Kidney epithelial cell (primary cell): Measurements from ENCODE around the gene AGXT2. TPM values are rescaled to one million over a fixed set of nuclear protein-coding genes. Genes with fewer than 3 reads are reported as not detected.

Experiments
- DNase-seq: peaks from one replicate; pipeline ENCODE4 v3.0.0-alpha.2; 2010; ENCODE audit warnings: low read depth
- H3K27me3 ChIP-seq: 2 replicates; pipeline ENCODE4 v1.6.0; 2011; ENCODE audit warnings: low read length; ENCODE audit not compliant: control insufficient read depth, insufficient read depth
- H3K36me3 ChIP-seq: 2 replicates; pipeline ENCODE4 v1.5.1; 2011; ENCODE audit warnings: low read length; ENCODE audit not compliant: control insufficient read depth, insufficient read depth
- H3K4me3 ChIP-seq: 2 replicates; pipeline ENCODE4 v1.5.1; 2011; ENCODE audit warnings: low read depth, mild to moderate bottlenecking, control low read depth, low read length
- CTCF ChIP-seq: IDR thresholded peaks from 2 replicates; pipeline ENCODE4 v1.5.1; 2011; ENCODE audit warnings: mild to moderate bottlenecking, moderate library complexity, low read length, control low read depth, inconsistent platforms; ENCODE audit not compliant: insufficient read depth, poor library complexity, severe bottlenecking
- total RNA-seq: library from RNA; depleted of rRNA; stranded (reverse); fragments of >200 nt; gene quantifications from 2 replicates; pipeline ENCODE4 v1.2.3, GENCODE V29; 2015

The AGXT2 gene
- total RNA-seq, 1 donor from 2014 or later: not detected

DNA sequence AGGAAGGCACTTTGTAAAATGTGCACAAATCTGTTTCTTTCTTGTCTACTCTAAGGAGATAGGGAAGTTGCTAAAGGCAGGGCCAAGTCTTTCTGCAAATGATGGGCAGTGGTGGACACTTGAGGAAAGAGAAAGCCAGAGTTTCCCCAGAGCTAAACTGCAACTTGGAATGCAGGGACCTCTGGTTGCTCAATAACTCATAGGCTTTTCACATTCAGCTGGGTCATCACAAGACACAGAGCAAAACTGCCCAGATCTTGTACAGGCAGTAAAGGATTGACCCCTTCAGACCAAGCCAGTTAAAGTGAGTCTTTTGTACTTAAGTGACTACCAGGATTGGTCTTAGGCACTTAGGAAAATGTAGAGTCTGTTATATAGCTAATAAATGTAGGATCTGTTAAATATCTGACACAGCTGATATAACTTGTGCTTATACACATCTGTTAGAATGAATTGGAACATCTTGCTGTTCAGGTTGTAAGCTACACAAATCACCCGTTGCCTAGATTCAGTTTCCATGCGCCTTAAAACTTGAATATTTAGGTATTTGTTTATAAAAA lies 13.5 kb upstream of the AGXT2 start:
- Histone ChIP-seq H3K27me3 (no peaks in the 10 kb centered on the region), H3K4me3 (no peak overlapping the region), H3K36me3 (no peaks in the 10 kb centered on the region)
- TF ChIP-seq CTCF: no peak
- no peak for DNase-seq

DNA sequence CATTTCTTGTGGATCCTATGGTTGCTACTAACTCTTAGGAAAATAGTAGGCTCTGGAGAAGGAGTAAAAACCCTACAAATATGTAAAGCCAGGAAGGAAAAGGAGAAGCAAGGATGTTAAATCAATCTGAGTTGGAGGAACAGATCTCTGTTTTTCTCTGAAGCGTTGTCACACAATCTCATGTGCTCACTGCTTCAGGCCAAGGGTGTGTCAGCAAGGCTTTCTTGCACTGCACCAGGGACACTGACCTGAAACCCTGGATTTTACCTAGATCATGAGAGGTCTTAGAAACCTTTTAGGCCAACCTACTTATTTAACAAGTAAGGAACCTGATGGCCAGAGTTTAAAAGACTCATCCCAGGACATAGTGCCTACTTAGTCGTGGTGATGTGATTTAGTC lies 12.5 kb upstream of the AGXT2 start:
- DNase-seq: no peak
- TF ChIP-seq CTCF: no peak
- H3K27me3 ChIP-seq: no peaks in the 10 kb centered on the region
- H3K4me3 ChIP-seq: no peak overlapping the region
- H3K36me3 ChIP-seq: no peaks in the 10 kb centered on the region

- no peaks in the 10 kb centered on the region for H3K27me3 ChIP-seq
These were observed 11.5 kb upstream of the AGXT2 start for GRCh38 chr5:35059251-35059650.

DNA sequence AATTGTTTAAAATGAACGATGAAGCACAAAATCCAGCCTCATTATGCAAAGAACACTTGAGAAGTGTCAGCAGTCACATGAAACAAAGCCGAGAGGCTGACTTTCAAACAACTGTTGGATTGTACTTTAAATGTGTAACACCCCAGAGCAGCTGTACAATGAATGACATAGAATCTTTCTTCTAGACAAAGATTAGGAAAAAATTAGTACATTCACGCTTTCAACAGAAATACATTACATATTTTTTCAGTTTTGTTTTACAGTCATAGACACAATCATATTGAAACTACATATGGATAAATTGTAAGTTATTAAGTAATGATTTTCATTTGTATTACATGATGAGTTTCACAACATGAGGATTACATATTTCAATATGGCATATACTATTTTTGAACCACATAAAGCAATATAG lies 10.6 kb upstream of the AGXT2 start:
- DNase-seq: no peak
- Histone ChIP-seq H3K4me3 (no peak overlapping the region), H3K27me3 (no peaks in the 10 kb centered on the region), H3K36me3 (no peaks in the 10 kb centered on the region)
- no peak for TF ChIP-seq CTCF

More at GRCh38 chr5:35059251-35059650, 11.5 kb upstream of the AGXT2 start:
- no peak for DNase-seq
- H3K36me3 ChIP-seq: no peaks in the 10 kb centered on the region
- TF ChIP-seq CTCF: no peak
- H3K4me3 ChIP-seq: no peak overlapping the region

GRCh38 chr5:35056686-35057085 lies 8.9 kb upstream of the AGXT2 start:
- Histone ChIP-seq H3K4me3 (no peak overlapping the region), H3K36me3 (no peaks in the 10 kb centered on the region), H3K27me3 (no peaks in the 10 kb centered on the region)
- no peak for TF ChIP-seq CTCF
- DNase-seq: no peak

GRCh38 chr5:35052838-35053237 lies 5.1 kb upstream of the AGXT2 start:
- no peaks in the 10 kb centered on the region for H3K36me3 ChIP-seq
- no peak for TF ChIP-seq CTCF

More at GRCh38 chr5:35052838-35053237, 5.1 kb upstream of the AGXT2 start:
- DNase-seq: no peak
- Histone ChIP-seq H3K27me3 (no peaks in the 10 kb centered on the region), H3K4me3 (no peak overlapping the region)
